Transverse colon (tissue), 4 donors: ENCODE measurements around the gene ADAM10. TPM values are rescaled to one million over a fixed set of nuclear protein-coding genes. Genes with fewer than 3 reads are reported as not detected.
"Not testable (repeated sequence)": the region's sequence is repeated elsewhere in the genome, so short reads cannot be mapped to it uniquely, and the experiment has no call there.

Source experiments
- DNase-seq: peaks from one replicate; pipeline ENCODE4 v3.0.0-alpha.2; 2019
- H3K27ac ChIP-seq, 4 donors: fragments of 200-600 bp; sonication (generic); 2 replicates each; pipeline ENCODE4 v1.5.1; 2016 to 2018; ENCODE audit warnings: inconsistent platforms in 4 of 4
- H3K27me3 ChIP-seq: fragments of 200-600 bp; sonication (generic); 2 replicates; pipeline ENCODE4 v1.5.1; 2017; ENCODE audit warnings: inconsistent platforms
- H3K36me3 ChIP-seq, 4 donors: fragments of 200-600 bp; sonication (generic); 2 replicates each; pipeline ENCODE4 v1.5.1; 2017 to 2019; ENCODE audit warnings: inconsistent platforms in 4 of 4
- H3K4me1 ChIP-seq, 4 donors: fragments of 200-600 bp; sonication (generic); 2 replicates each; pipeline ENCODE4 v1.5.1; 2017 to 2020; ENCODE audit warnings: inconsistent platforms in 4 of 4
- H3K4me3 ChIP-seq, 4 donors: fragments of 200-600 bp; sonication (generic); 1 replicate in 1 of 4; 2 replicates in 3 of 4; pipeline versions ENCODE4 v1.5.1 to v1.6.1; 2017 to 2019; ENCODE audit warnings: inconsistent platforms in 4 of 4
- H3K9me3 ChIP-seq, 2 donors: fragments of 200-600 bp; sonication (generic); 2 replicates each; pipeline ENCODE4 v1.5.1; 2017 to 2019; ENCODE audit warnings: inconsistent platforms in 2 of 2
- EP300 ChIP-seq: sonication (generic); formaldehyde crosslinking; IDR thresholded peaks from one replicate; pipeline ENCODE4 v1.6.1; 2017; ENCODE audit warnings: antibody characterized with exemption, low read depth
- POLR2A ChIP-seq: fragments of 450-650 bp; IDR thresholded peaks from one replicate; pipeline ENCODE4 v1.6.1; 2016; ENCODE audit warnings: antibody characterized with exemption, mild to moderate bottlenecking, moderate library complexity
- POLR2AphosphoS5 ChIP-seq, 3 donors: sonication (generic); formaldehyde crosslinking; IDR thresholded peaks; one replicate each; pipeline ENCODE4 v1.6.1; 2016; ENCODE audit warnings: antibody characterized with exemption in 3 of 3
- WGBS, 2 donors: methylation state at CpG; one replicate each; pipeline ENCODE4 v1.1.5; 2018; ENCODE audit warnings: low coverage in 1 of 2; 5-methylcytosine and 5-hydroxymethylcytosine counted together
- in situ Hi-C, 4 donors: fragments of 200-750 bp; cut with MboI; loops; one replicate each; pipeline versions ENCODE4 v1.15.0 to v1.15.1; 2017; ENCODE audit warnings: low sequenced_read_pairs in 3 of 4, low pct_ligation_motif_present in 1 of 4, low pct_unique_long_range_greater_than_20kb in 1 of 4
- intact Hi-C: fragments of 100-400 bp; cut with DNase I; formaldehyde crosslinking; loops from one replicate; pipeline ENCODE4 v1.15.1; 2023; ENCODE audit warnings: low total_unique reads
- total RNA-seq, 4 donors: library from RNA; depleted of rRNA; stranded (reverse); fragments of >200 nt; gene quantifications; one replicate each; pipeline ENCODE4 v1.1.0, GENCODE V29; 2016
- TF ChIP-seq, protein P1 (sequence below), 5 experiments: fragments of 200-600 bp in 3 of 5; fragments of 450-650 bp in 2 of 5; sonication (generic) in 3 of 5; IDR thresholded peaks; 1 replicate in 2 of 5; 2 replicates in 3 of 5; pipeline ENCODE4 v1.5.1; 2016 to 2017; ENCODE audit warnings: antibody characterized with exemption in 5 of 5, inconsistent platforms in 3 of 5, mild to moderate bottlenecking in 2 of 5, moderate library complexity in 1 of 5

ADAM10 gene
- total RNA-seq, 4 donors from 2014 or later: 45.3 to 941 (median 69.1) TPM

DNA sequence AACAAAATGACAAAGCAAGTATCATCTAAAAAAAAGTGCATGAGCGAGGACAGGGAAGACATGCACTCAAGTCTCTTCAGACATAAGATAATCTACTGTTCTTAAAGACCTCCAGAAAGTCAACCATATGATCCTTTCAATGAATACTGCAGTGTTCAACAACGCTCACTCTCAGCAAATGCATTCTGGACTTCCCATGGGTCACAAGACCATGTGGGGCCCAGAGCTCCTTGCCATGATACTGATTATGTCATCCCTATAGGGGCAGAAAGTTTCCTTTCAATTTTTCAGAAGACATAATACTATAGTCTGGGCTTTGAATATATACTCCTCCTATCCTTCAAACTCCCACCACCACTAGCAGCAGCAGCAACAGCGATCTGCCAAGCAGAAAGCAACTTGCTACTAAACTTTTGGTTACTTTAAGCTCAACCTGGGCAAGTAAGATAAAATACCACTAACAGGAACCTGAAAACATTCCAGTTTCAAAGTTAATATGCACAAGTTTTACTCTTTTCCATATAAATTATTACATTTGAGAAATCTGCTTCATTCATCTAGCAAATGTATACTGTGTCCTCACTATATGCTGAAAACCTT is 143.5 kb downstream of the ADAM10 start:
- TF ChIP-seq, protein P1, sequence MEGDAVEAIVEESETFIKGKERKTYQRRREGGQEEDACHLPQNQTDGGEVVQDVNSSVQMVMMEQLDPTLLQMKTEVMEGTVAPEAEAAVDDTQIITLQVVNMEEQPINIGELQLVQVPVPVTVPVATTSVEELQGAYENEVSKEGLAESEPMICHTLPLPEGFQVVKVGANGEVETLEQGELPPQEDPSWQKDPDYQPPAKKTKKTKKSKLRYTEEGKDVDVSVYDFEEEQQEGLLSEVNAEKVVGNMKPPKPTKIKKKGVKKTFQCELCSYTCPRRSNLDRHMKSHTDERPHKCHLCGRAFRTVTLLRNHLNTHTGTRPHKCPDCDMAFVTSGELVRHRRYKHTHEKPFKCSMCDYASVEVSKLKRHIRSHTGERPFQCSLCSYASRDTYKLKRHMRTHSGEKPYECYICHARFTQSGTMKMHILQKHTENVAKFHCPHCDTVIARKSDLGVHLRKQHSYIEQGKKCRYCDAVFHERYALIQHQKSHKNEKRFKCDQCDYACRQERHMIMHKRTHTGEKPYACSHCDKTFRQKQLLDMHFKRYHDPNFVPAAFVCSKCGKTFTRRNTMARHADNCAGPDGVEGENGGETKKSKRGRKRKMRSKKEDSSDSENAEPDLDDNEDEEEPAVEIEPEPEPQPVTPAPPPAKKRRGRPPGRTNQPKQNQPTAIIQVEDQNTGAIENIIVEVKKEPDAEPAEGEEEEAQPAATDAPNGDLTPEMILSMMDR (IDR thresholded peaks at IDR 0.05): no peak
- no peak for TF ChIP-seq EP300
- no peak for TF ChIP-seq POLR2AphosphoS5 (IDR thresholded peaks at IDR 0.05)
- no peak for TF ChIP-seq POLR2A
- intact Hi-C loops: no loop called here
- Histone ChIP-seq H3K4me1 (no peaks in the 10 kb centered on the region), H3K4me3 (no peak overlapping the region), H3K27me3 (no peaks in the 10 kb centered on the region), H3K27ac (no peak overlapping the region), H3K9me3 (no peaks in the 10 kb centered on the region), H3K36me3 (peaks cover 0 to 16% (median 0%) of the 10 kb centered on the region in 4 donors)
- in situ Hi-C loops: no loop called here
- 99 to 100% methylated on average over 3 of the region's 3 CpGs for WGBS, 2 donors
- DNase-seq: no peak

DNA sequence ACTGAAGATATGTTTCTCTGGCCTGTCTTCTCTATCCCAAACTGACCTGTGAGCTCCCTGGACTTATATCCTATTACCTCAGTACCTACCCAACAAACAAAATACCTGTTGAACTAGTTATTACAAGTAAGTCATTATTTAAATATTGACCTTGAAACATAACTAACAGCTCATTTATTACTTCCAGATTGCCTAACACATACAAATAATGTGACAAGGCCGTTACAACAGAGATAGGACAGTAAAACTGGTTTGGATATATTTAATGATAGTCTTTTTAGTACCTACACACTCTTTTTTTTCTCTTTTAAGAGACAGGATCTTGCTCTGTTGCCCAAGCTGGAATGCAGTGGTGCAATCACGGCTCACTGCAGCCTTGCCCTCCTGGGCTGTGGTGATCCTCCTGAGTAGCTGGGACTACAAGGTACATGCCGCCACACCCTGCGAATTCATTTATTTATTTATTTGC is 145.0 kb downstream of the ADAM10 start:
- intact Hi-C loops (no loop called here), in situ Hi-C loops (no loop called here)
- H3K4me3 ChIP-seq: no peak overlapping the region
- H3K36me3 ChIP-seq: peaks cover 0 to 5% (median 0%) of the 10 kb centered on the region in 4 donors
- no peak for DNase-seq
- no peak overlapping the region for H3K27ac ChIP-seq
- H3K27me3 ChIP-seq: no peaks in the 10 kb centered on the region
- no peaks in the 10 kb centered on the region for H3K9me3 ChIP-seq
- 84 to 85% methylated on average over 2 to 4 of the region's 4 CpGs for WGBS, 2 donors
- TF ChIP-seq, protein P1 (IDR thresholded peaks at IDR 0.05): no peak
- TF ChIP-seq POLR2AphosphoS5 (IDR thresholded peaks at IDR 0.05) (no peak), POLR2A (no peak), EP300 (no peak)
- H3K4me1 ChIP-seq: no peaks in the 10 kb centered on the region

DNA sequence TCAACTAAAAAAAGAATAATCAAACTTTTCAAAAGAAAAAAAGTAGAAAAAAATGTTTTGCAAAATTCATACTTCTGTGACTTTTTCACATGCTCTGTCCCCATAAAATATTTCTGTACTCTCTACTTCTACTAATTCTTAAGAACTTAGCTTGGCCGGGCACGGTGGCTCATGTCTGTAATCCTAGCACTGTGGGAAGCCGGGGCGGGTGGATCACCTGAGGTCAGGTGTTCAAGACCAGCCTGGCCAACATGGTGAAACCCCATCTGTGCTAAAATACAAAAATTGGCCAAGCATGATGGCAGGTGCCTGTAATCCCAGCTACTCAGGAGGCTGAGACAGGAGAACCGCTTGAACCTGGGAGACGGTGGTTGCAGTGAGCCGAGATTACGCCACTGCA is 145.6 kb downstream of the ADAM10 start:
- H3K4me1 ChIP-seq, H3K36me3 ChIP-seq, in situ Hi-C loops, DNase-seq, H3K9me3 ChIP-seq, H3K4me3 ChIP-seq, H3K27me3 ChIP-seq, intact Hi-C loops, H3K27ac ChIP-seq: not testable (repeated sequence)
- WGBS, 2 donors: 98 to 100% methylated on average over 4 to 8 of the region's 8 CpGs

DNA sequence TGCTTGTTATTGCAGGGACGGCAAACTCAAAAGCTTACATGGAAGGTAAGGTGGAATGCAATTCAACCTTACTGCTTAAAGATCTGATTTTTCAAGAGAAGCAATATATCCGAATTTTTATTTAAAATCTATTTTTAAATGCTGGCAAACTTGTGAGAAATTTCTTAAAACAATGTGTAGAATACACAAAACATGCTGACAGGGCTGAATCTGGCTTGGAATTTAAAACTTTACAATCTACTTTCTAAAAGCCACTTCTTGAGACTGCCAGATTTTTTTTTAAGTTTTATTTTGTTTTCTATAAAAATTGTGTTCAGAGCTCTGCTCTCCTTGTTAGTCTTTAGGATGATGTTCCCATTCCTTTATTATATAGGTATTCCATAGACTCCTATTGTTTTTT is 146.7 kb downstream of the ADAM10 start:
- Histone ChIP-seq H3K27me3 (no peaks in the 10 kb centered on the region), H3K4me1 (peaks cover 0 to 10% (median 6%) of the 10 kb centered on the region in 4 donors), H3K4me3 (no peak overlapping the region), H3K9me3 (no peaks in the 10 kb centered on the region), H3K36me3 (peaks cover 0 to 5% (median 0%) of the 10 kb centered on the region in 4 donors), H3K27ac (no peak overlapping the region)
- intact Hi-C loops (no loop called here), in situ Hi-C loops (no loop called here)
- DNase-seq: no peak
- TF ChIP-seq POLR2A: no peak
- WGBS, 2 donors: 79 to 90% methylated on average over 2 of the region's 2 CpGs

DNA sequence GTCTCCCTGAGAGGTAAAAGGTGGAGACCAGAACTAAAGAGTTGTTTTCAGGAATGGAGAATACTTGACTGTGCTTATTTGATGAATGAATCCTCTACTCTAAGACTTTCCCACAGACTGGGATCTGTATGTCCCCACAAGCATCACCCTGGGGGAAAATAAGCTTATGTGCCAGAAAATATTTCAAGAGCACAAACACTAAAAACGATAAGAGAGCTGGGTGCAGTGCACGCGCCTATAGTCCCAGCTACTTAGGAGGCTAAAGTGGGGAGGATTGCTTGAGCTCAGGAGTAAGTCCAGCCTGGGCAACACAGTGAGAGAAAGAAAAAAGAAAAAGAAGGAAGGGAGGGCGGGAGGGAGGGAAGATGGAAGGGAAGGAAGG is 150.7 kb downstream of the ADAM10 start:
- H3K36me3 ChIP-seq: peaks cover 0 to 11% (median 0%) of the 10 kb centered on the region in 4 donors
- no peaks in the 10 kb centered on the region for H3K9me3 ChIP-seq
- H3K4me3 ChIP-seq: no peak overlapping the region
- peaks cover 0 to 22% (median 6%) of the 10 kb centered on the region in 4 donors for H3K4me1 ChIP-seq
- 90 to 98% methylated on average over 4 of the region's 4 CpGs for WGBS, 2 donors
- H3K27ac ChIP-seq: peak overlapping the region in 2 of 4 donors; percentile 38 to 55
- in situ Hi-C loops (no loop called here), intact Hi-C loops (no loop called here)
- no peaks in the 10 kb centered on the region for H3K27me3 ChIP-seq
- no peak for DNase-seq
- TF ChIP-seq POLR2A (no peak), EP300 (no peak), POLR2AphosphoS5 (IDR thresholded peaks at IDR 0.05) (no peak)
- TF ChIP-seq, protein P1 (IDR thresholded peaks at IDR 0.05): no peak
